Activated CD8-positive, alpha-beta memory T cell treated with anti-CD3 and anti-CD28 coated beads, Interleukin-2, amount 50 U/mL, for 4 hours (primary cell): ENCODE results near the gene GJA10.
"Not testable (repeated sequence)": the region's sequence is repeated elsewhere in the genome, so short reads cannot be mapped to it uniquely, and the experiment has no call there.

Experiments used
- DNase-seq: peaks from one replicate; pipeline ENCODE4 v3.0.0-alpha.2; 2020

Gene GJA10

DNA sequence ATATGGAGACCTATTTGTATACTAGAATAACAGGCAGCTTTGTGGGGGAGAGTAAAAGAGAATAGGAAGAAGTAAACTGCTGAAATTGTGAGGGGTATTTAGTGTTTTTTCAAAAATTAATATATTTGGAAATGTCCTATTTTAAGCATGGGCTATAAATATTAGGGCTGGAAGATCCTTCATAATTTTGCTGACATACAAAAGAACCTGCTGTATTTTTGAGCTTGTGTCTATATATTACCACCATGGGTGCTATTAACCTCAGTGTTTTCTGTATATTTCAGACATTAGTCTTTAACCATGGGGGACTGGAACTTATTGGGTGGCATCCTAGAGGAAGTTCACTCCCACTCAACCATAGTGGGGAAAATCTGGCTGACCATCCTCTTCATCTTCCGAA, at the start of gene GJA10:
GJA10 (plus strand) TSS at position 301 of the 400 bp plus-strand sequence; CDS start at position 301, 0 bp downstream.
- DNase-seq, result no peak

DNA sequence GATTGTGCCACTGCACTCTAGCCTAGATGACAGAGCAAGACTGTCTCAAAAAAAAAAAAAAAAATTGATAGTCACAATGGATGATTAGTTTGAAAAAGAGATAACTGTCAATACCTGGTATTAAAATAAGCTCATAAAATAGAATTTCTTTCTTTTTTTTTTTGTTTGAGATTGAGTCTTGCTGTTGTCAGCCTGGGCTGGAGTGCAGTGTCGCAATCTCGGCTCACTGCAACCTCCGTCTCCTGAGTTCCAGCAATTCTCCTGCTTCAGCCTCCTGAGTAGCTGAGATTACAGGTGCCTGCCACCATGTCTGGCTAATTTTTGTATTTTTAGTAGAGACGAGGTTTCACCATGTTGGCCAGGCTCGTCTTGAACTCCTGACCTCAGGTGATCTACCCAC, 46.8 kb upstream of the GJA10 start:
- not testable (repeated sequence) for DNase-seq

DNA sequence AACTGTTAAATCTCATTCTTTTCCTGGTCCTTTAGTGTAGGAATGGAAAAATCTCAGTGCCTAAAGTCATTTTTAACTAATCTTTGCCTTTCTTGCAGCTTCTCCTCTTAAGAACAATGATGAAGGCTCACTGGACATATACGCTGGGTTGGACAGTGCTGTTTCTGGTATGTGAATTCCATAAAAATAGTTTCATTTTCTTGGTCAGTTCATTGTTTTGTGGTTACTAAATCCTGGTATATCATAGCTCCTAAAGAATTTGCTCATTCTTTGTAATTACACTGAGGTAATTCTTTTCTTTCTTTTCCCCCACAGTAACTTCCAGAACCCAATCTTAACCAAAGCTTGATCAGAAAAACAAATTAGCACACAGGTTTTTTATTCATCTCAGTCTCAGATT, 41.2 kb upstream of the GJA10 start:
- no peak for DNase-seq

DNA sequence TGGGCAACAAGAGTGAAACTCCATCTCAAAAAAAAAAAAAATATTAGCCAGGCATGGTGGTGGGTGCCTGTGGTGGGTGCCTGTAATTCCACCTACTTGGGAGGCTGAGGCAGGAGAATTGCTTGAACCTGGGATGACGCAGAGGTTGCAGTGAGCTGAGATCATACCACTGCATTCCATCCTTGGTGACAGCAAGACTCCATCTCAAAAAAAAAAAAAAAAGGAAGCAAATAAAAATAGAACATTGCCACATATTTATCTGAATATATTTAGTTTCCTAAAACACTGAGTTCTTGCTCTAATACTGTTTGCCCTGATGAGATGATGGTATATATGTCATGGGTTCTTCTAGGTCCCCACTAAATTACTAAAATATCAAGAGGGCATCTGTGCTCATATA, 36.2 kb upstream of the GJA10 start:
- DNase-seq, result no peak

DNA sequence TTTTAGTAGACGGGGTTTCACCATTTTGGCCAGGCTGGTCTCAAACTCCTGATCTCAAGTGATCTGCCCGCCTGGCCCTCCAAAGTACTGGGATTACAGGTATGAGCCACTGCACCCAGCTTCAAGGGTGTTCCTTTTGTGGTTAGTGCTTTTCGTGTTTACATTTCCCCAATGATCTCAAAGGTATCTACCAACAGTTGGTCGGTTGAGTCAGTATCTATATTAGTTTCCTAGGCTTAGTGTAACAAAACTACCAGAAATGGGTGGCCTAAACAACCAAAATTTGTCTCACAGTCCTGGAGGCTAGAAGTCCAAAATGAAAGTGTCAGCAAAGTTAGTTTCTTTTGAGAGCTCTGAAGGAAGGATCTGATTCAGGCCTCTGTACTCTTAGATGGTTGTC, 34.5 kb upstream of the GJA10 start:
- no peak for DNase-seq

DNA sequence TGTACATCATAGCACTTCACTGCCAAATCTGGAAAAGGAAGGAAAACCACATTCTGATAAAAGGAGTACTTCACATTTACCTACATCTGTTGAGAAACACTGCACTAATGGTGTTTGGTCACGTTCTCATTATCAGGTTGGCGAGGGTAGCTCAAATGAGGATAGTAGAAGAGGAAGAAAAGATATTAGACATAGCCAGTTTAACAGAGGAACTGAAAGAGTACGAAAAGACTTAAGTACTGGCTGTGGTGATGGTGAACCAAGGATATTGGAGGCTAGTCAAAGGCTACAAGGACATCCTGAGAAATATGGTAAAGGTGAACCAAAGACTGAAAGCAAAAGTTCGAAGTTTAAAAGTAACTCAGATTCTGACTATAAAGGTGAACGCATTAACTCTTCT, 32.0 kb upstream of the GJA10 start:
- DNase-seq, result no peak

DNA sequence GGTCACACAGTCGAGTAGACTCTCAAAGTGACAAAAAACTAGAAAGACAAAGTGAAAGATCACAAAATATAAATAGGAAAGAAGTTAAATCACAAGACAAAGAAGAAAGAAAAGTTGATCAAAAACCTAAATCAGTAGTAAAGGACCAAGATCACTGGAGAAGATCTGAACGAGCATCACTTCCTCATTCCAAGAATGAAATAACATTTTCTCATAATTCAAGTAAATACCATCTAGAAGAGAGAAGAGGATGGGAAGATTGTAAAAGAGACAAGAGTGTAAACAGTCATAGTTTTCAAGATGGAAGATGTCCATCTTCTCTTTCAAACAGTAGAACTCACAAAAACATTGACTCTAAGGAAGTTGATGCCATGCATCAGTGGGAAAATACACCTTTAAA, 31.6 kb upstream of the GJA10 start:
- no peak for DNase-seq

DNA sequence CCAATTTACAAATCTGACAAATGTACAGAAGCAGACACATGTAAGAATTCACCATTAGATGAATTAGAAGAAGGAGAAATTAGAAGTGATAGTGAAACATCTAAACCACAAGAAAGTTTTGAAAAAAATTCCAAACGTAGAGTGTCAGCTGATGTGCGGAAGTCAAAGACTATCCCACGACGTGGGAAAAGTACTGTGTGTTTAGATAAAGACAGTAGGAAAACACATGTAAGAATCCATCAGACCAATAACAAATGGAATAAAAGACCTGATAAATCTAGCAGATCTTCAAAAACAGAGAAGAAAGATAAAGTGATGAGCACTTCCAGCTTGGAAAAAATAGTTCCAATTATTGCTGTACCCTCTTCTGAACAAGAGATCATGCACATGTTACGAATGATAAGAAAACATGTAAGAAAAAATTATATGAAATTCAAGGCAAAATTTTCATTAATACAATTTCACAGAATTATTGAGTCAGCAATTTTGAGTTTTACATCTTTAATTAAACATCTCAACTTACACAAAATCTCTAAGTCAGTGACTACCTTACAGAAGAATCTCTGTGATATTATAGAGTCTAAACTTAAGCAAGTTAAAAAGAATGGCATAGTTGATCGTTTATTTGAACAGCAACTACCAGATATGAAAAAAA, 28.1 kb upstream of the GJA10 start:
- DNase-seq, result no peak

DNA sequence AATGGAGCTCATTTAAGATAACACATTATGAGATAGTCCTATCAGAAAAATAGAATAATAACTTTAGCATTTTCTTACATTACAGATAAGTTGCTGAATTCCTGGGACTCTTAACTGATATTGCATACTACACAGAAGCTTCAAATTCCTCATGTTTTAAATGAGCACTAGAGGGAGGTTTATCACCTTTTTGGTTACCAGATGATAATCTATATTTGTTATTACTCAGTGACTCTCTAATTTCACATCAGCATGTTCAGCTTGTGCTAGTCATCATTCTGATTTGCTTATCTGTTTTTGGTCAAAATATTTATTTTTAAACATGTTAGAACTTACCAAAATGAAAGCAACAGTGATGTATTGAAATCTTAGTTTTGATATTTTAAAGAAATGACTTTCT, 20.5 kb upstream of the GJA10 start:
- no peak for DNase-seq

DNA sequence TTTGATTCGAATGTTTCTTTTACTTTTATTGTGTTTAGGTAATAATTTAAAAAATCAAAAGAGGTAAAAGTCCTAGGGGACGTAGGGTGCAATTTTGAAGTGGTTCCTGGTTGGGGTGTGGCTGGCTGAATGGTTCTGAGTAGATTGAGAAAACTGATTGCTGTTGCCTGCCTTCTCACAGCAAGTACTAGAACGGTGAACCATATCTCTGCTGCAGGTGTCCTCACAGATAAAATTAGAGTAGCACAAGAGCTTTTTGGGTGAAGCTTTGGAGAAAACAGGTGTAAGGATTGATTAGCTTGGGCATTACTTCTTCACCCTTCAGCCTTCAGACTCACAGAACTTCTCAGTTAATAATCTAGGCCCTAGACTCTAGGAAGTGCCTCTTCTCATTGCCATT, 19.8 kb upstream of the GJA10 start:
- DNase-seq, result no peak

DNA sequence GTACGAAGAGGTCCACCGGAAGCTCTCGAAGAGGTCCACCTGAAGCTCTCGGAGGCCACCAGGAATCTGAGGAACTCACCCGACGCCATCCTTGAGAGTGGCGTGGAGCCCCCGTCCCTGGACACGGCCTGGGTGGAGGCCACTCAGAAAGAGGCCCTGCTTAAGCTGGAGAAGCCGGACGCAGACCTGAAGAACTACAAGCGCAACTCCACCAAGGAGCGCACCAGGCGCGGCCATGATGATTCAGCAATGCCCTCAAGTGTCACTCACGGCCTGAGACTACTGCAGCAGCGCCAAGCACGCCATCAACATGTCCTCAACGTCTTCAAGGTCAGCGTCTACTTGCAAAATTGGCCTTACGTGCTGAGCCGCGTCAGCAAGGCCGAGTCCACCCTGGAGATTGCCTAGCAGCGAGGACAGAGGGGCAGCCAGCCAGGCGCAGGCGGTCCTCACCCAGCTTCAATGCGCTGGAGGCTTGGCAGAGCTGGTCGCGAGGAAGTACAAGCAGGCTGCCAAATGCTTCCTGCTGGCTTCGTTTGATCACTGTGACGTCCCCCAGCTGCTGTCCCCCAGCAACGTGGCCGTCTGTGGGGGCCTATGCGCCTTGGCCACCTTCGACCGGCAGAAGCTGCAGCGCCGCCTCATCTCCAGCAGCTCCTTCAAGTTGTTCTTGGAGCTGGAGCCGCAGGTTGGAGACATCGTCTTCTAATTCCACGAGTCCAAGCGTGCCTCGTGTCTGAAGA, 7.7 kb upstream of the GJA10 start:
- DNase-seq, result no peak

DNA sequence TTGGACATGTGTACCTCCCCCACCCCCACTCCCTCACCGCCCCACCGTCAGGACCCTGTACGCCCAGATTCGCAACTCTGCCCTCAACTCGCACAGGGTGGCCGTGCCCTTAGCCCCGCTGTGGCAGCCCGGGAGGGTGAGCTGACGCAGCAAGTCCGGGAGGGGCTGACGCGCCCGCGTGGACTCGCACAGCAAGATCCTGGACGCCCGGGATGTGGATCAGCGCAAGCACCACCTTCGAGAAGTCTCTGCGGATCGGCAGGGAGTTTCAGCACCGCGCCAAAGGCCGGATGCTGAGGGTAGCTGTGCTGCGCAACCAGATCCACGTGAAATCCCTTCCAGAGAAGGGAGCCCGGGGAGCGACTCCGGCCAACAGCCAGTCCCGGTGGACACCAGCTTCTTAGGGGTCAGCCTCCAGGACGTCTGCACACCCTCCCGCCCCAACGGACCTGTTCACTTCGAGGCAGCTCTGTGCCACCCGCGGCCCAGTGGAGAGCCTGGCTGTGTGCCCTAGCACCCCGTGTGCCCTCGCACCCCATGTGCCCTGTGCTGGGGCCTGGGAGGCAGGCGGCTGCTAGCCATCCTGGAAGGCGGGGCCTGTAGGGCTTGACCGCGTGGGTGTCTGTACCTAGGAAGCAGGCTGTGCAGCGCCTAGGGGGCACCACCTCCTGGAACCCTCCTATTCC, 6.7 kb upstream of the GJA10 start:
- DNase-seq, result peak; percentile 19

DNA sequence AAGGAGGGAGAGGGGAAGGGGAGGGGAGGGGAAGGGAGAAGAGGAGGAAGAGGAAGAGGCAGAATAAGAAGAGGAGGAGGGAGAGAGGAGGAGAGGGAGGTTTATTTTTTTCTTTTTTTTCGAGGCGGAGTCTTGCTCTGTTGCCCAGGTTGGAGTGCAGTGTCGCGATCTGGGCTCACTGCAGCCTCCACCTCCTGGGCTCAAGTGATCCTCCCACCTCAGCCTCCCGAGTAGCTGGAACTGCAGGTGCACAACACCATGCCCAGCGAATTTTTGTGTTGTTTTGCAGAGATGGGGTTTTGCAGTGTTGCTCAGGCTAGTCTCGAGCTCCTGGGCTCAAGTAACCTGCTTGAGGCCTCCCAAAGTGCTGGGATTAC, 6.1 kb upstream of the GJA10 start:
- DNase-seq, result no peak

DNA sequence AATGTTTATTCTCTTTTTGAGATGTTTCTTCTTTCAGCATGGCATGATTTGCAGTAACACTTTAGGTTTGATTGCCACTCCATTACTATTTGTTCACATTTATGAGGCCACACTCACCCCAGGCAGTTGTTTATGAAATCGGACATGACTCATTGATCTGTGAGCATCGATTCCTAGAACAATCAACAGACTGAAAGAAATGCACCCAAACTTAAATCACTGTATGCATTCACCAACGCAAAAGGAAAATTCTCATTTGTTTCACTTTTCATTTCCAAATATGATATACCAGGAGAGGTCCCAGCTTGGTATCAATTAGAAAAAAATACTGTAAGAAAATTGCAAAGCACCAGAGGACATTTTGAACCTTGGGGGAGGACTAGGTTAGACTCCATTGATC, 5.4 kb upstream of the GJA10 start:
- no peak for DNase-seq

DNA sequence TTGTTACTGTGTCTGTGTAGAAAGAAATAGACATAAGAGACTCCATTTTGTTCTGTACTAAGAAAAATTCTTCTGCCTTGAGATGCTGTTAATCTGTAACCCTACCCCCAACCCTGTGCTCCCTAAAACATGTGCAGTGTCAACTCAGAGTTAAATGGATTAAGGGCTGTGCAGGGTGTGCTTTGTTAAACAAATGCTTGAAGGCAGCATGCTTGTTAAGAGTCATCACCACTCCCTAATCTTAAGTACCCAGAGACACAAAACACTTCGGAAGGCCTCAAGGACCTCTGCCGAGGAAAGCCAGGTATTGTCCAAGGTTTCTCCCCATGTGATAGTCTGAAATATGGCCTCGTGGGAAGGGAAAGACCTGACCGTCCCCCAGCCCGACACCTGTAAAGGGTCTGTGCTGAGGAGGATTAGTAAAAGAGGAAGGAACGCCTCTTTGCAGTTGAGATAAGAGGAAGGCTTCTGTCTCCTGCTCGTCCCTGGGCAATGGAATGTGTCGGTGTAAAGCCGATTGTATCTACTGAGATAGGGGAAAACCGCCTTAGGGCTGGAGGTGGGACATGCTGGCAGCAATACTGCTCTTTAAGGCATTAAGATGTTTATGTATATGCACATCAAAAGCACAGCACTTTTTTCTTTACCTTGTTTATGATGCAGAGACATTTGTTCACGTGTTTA, 3.3 kb upstream of the GJA10 start:
- DNase-seq, result not testable (repeated sequence)

DNA sequence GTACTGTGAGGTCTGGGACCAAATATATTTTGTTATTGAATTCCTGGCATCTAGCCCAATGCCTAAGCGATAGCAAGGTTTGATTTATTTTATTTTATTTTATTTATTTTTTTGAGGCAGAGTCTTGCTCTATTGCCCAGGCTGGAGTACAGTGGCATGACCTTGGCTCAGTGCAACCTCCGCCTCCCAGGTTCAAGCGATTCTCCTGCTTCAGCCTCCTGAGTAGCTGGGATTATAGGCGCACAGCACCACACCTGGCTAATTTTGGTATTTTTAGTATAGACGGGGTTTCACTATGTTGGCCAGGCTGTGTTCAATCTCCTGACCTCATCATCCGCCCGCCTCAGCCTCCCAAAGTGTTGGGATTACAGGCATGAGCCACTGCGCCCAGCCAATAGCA, 1.7 kb upstream of the GJA10 start:
- DNase-seq, result not testable (repeated sequence)

DNA sequence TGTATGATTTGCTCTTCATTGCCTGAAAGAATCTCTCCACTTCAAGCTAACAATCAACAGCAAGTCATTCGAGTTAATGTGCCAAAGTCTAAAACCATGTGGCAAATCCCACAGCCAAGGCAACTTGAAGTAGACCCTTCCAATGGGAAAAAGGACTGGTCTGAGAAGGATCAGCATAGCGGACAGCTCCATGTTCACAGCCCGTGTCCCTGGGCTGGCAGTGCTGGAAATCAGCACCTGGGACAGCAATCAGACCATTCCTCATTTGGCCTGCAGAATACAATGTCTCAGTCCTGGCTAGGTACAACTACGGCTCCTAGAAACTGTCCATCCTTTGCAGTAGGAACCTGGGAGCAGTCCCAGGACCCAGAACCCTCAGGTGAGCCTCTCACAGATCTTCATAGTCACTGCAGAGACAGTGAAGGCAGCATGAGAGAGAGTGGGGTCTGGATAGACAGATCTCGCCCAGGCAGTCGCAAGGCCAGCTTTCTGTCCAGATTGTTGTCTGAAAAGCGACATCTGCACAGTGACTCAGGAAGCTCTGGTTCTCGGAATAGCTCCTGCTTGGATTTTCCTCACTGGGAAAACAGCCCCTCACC, 1.1 kb downstream of the GJA10 start:
- no peak for DNase-seq

DNA sequence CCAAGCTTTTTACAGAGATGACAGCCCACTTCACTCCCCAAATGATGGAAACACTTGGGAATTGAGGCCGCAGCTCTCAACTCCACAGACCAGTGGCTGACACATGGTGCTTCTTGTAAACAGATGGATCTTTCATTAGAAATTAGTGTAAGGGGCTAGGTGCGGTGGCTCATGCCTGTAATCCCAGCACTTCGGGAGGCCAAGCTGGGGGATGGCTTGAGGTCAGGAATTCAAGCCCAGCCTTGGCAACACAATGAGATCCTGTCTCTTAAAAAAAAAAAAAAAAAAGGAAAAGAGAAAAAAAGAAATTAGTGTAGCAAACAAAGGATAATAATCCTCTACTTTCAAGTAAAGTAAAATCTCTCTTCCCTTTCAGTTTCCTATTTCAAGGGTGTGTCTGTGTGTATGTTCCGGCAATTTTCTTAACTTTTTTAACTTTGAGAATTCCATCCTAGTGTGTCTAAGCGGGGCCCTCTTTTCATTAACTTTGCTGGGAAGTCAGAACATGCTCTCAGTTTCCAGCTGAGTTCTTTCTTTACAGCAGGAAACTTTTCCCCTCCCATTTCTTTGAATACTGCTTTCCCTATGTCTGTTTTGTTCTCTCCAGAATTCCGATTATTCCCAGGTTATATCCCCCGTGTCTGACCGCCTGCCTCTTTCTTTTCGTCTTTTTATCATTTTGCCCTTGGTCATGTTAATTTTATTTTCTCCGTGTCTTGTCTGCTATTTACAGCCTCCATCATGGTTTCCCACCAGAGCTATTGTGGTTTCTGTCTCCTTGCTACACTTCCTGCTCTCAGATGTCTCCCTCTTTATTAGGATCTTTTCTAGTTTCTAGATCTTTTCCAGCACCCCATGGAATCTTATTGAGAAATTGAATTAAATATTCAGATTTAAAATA, 16.0 kb downstream of the GJA10 start:
- DNase-seq, result not testable (repeated sequence)

DNA sequence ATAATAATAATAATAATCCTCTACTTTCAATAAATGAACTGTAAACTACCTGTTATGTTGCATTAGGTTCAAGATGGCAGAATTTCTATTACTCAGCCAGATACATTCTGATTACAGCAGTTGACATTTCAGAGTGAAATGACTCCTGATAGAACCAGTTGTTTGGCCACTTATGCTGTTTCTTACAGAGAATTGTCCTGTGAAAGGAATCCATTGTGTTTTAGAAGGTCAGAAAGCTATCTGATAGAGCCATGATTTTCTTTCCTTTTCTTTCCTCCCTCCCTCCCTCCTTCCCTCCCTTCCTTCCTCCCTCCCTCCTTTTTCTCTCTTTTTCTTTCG, 16.6 kb downstream of the GJA10 start:
- DNase-seq, result no peak

DNA sequence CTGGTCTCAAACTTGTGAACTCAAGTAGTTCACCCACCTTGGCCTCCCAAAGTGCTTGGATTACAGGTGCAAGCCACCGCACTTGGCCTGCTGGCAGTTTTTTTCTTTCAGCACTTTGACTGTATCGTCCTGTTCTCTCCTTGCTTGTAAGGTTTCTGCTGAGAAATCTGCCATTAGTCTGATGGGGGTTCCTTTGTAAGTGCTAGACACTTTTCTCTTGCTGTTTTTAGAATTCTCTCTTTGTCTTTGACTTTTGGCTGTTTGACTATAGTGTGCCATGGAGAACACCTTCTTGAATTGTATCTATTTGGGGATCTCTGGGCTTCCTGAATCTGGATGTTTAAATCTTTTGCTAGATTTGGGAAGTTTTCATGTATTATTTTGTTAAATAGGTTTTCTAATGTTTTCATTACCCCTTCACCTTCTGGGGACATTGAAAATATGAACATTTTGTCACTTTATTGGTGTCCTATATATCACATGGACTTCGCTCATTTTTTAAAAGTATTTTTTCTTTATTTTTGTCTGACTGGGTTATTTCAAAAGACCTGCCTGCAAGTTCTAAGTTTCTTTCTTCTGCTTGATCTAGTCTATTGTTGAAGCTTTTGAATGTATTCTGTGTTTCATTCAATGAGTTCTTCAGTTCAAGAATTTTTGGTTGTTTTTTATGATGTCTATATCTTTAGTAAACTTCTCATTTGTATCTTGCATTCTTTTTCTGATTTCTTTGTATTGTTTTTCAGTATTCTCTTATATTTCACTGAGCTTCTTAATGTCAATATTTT, 22.1 kb downstream of the GJA10 start:
- no peak for DNase-seq

DNA sequence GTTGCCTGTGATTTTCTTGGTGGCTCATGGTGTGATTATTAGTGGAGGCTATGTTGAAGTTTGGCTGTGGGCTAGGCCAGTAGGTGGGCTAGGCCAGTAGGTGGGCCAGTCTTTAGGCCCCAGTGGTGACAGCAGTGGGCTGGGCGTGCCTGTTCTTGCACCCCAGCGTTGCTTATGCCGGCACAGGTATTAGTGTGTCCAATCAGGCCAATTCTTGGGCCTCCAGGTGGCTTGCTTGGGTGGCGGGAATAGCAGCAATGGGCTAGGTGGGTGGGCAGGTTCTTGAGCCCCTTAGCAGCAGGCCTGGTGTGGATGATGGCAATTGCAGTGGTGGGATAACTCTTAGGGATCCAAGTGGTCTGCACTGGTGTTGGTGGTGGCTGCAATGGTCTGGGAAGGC, 22.9 kb downstream of the GJA10 start:
- DNase-seq, result no peak
